Measurements from ENCODE around the gene NEGR1. TPM values are rescaled to one million over a fixed set of nuclear protein-coding genes. Genes with fewer than 3 reads are reported as not detected.

The NEGR1 gene
- total RNA-seq, 1 experiment from 2014 or later, result 0.03 TPM

DNA sequence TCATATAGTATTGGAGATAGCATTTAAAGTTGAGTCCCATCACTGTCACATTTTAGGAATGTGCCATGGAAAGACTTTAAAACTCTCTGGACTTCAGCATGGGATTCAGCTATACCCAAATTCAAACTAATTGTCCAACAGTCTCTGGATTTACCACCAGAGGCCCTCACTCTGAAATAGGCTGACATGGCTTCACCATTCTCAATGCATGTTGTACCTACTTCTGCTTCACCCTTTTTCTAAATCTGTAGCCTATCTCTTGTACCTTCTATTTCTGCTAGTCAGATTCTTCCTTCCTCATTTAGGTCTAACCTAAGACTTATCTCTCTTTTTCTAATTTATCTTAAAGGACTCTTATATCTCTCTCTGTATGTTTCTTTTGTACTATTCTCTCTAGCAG lies 688.8 kb downstream of the NEGR1 start:
- in situ Hi-C loops (cut with HindIII; ENCODE audit: low pct_unique_long_range_greater_than_20kb, low sequenced_read_pairs), result no loop called here
- no peak for DNase-seq (ENCODE audit: low read depth)

DNA sequence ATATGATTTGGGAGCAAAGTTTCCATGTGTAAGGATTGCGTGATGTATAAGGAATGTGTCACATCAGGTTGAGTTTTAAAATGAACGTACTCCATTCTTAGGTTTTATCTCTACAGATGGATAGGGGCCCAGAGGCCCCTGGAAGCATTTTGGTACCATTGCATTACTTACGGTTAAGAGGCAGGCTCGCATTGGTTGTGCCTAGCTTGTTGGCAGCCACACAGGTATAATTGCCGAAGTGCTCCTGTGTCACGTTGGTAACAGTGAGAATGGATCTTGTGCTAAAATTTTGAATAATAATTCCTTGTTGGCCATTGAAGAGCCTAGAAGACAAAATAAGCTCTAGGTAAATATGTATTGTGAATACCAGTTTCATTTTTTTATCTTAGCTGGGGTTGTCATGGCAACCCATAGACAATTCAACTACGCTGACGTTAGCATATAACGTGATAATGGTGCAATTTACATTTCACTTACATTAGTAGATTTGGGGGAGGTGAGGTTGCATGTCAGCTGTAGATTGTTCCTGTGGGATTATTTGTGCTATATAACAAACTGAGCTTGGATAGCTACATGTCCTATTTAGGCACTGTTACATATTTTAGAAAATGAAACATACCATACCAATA lies 689.6 kb downstream of the NEGR1 start:
- DNase-seq (ENCODE audit: low read depth), result no peak
- in situ Hi-C loops (cut with HindIII; ENCODE audit: low pct_unique_long_range_greater_than_20kb, low sequenced_read_pairs), result no loop called here

DNA sequence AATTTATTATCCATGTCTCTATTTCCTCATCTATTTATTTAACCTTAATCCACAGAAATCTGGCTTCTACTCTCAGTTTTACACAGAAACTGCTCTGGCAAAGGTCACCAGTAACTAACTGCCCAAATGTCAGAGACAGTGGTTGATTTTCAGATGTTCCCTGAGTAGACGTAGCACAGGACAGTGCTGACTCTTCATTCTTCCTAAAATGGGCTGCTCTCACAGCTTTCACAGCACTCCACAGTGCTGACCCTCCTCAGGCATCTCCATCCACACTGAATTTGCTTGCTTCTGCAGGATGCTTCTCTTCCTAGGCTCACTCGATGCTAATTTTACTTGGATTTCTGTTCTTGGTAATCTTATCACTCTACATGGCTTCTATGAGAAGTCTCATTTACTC lies 693.3 kb downstream of the NEGR1 start:
- in situ Hi-C loops (cut with HindIII; ENCODE audit: low pct_unique_long_range_greater_than_20kb, low sequenced_read_pairs), result no loop called here
- no peak for DNase-seq (ENCODE audit: low read depth)

DNA sequence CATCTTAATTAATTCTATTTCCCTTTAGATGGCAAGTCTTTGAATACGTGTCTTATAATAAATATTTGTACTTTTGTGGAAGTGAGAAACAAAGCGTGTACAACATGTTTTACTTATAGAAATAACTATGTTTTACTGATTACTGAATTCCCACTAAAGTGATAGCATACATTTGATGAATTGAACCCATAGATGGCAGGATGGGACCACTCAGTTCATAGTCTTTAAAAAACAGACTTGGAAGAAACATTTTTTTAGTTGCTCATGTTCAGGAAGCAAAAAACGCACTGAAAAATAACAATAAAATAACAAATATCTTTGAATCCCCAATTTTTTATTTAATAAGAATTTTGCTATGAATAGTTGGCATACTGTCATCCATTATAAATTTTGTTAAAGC lies 694.4 kb downstream of the NEGR1 start:
- DNase-seq (ENCODE audit: low read depth), result no peak
- in situ Hi-C loops (cut with HindIII; ENCODE audit: low pct_unique_long_range_greater_than_20kb, low sequenced_read_pairs), result no loop called here

DNA sequence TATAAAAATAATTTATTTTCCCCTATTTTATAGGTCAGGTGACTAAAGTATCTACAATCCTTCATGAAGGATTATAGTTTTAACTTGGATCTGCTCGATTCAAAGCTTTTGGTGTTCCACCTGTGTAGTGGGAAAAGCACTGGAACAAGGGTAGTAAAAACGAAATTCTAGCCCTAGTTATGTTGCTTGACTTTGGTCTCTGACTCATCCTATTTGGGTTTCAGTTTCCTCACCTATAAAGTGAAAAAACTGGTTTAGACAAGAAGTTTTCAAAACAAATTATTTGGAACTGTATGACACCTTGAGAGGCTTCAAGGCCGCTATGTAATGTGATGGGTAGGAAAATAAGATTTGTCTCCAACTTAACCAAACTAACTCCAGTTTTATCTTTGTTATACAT lies 696.3 kb downstream of the NEGR1 start:
- in situ Hi-C loops (cut with HindIII; ENCODE audit: low pct_unique_long_range_greater_than_20kb, low sequenced_read_pairs), result no loop called here
- no peak for DNase-seq (ENCODE audit: low read depth)

DNA sequence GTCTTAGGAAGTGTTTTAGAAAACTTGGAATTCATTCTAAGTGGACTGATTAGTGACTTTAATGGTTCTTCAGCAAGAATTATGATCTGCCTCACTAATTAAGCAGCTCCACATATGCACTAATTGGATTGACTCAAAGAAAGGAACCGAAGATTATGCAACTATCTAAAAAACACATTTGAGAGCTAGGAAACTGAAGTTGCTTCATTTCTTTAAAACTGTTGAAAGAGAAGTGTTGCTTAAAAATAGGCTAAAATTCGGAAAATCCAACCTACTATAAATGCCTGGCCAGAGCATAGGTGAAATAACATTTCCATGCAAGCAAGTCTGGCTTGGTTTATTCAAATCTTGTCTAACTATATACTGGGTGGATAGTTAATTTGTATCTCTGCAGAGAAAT lies 698.6 kb downstream of the NEGR1 start:
- no peak for DNase-seq (ENCODE audit: low read depth)
- in situ Hi-C loops (cut with HindIII; ENCODE audit: low pct_unique_long_range_greater_than_20kb, low sequenced_read_pairs), result no loop called here

DNA sequence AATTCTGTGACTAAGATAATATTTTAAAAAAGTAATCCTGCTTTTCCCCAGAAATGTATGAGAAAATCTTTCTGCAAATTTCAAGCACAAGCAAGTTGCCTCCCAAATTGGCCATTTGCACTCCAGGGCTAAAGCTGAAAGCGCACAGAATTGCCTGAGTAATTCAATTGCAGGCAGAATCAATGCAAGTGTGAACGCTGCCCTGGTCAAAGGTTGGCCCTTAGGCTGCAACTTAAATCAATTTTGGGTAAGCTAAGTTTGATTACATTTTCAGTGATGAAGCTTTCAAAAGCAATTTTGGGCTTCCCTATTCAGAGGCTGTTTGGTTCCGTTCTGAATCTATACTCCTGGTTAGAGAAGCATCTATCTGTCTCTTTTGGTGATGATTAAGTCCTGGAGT lies 699.7 kb downstream of the NEGR1 start:
- no peak for DNase-seq (ENCODE audit: low read depth)
- in situ Hi-C loops (cut with HindIII; ENCODE audit: low pct_unique_long_range_greater_than_20kb, low sequenced_read_pairs), result no loop called here

DNA sequence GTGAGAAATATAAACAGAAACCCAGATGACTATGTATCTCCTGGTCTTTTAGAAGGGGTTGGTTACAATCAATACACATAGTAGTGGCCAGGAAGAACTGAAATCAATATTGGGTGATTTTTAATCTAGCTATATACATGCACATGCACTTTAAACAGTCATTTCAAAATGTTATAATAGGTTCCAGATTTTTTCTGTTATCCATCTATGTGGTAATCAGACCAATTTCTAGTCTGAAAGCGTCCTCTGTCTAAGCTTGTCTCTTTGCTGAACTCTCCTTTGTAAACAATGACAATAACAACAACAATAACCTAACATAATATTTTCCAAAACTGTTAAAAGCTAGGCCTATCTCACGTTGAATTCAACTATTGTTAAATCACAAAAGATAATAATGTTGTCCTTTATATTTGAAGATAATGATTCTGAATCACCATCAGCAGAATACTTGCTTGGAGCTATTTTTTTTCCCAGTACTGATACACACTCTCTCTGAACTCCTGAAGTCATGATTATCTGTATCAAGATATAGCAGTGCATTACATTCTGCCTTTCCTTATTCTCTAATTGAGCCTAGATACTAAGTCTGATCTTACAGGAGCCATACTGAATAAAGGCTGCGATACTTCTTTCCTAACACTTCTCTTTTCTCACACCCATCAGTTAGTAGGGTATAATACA lies 704.7 kb downstream of the NEGR1 start:
- in situ Hi-C loops (cut with HindIII; ENCODE audit: low pct_unique_long_range_greater_than_20kb, low sequenced_read_pairs), result no loop called here
- no peak for DNase-seq (ENCODE audit: low read depth)

DNA sequence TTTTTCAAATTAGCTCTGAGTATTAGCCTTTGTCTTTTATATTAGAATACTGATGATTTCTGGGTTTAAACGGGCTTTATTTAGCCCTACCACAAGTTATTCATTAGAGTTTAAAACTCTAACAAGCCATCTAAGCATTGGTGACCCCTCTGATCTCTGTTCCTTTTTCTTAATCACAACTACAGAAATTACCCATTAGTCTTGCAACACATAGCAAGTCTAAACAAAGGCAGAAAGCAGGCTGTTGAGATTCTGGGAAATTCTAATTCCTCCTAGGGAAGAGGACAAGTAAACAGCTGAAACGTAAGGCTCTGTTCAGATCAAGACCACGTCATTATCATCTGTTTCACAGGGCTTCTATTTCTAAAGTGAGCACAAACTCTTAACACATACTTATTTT lies 710.3 kb downstream of the NEGR1 start:
- in situ Hi-C loops (cut with HindIII; ENCODE audit: low pct_unique_long_range_greater_than_20kb, low sequenced_read_pairs), result no loop called here
- DNase-seq (ENCODE audit: low read depth), result no peak

DNA sequence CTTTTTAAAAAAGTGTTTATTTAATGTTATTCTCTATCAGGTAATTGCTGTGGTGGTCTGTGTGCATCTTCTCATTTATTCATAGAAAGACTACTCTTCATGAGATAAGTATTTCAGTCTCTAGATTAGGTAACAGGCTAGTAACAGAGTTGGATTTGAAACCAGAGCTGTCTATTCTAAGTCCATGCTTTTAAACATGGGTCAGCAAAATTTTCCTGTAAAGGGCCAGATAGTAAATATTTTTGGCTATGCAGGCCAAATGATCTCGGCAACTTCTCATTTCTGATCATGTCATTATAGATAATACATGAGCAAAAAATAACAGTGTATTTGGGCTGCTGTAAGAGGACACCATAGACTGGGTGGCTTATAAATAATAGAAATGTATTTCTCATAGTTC lies 715.9 kb downstream of the NEGR1 start:
- DNase-seq (ENCODE audit: low read depth), result no peak
- in situ Hi-C loops (cut with HindIII; ENCODE audit: low pct_unique_long_range_greater_than_20kb, low sequenced_read_pairs), result no loop called here

DNA sequence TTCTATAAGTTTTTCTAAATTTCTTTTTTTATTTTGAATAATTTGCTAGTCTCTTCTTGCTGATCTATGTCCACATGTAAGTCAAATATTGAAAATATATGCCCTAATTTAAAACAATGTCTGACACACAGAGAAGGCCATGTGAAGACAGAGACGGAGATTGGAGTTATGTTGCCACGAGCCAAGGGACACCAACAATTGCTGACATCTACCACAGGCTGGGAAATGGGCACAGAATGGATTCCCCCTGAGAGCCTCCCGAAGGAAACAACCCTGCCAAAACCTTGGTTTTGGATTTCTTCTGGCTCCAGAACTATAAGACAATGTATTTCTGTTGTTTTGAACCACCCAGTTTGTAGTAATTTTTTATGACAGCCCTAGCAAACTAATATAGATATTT lies 716.5 kb downstream of the NEGR1 start:
- in situ Hi-C loops (cut with HindIII; ENCODE audit: low pct_unique_long_range_greater_than_20kb, low sequenced_read_pairs), result no loop called here
- DNase-seq (ENCODE audit: low read depth), result no peak

DNA sequence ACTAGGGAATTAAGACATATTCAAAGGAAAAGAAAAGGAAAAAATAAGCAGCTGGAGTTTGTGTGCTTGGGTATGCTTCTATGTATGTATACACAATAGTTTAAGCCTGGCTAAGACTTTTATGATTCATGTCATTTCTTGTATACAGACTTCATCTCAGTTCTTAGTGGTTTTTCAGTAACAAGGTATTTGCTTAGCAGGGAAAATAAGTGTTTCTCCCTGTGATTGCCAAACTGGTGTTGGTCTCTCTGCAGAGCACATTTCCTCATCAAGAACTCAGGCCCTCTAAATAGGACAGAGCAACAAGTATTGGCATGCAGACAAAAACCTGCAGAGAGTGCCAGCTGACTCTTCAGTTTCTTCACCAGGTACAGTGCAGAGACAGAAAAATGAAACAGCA lies 717.1 kb downstream of the NEGR1 start:
- DNase-seq (ENCODE audit: low read depth), result no peak
- in situ Hi-C loops (cut with HindIII; ENCODE audit: low pct_unique_long_range_greater_than_20kb, low sequenced_read_pairs), result no loop called here

DNA sequence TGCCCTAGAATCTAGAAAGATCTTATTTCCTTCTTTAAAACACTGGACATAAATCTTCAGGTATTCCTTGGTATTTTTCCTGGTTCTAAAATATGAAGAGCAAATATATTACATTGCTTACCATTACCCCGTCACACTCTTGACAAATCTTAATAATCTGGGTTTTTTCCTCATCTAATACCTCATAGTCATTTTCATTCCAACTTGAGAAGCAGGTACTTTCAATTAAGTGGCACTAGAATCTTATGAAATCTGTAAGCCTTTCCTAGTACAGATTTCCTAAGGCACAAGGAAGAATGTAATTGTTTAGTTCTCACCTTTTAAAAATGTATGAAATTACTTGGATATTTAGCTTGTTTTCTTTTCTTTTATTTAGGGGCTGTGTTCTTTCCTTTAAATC lies 720.0 kb downstream of the NEGR1 start:
- in situ Hi-C loops (cut with HindIII; ENCODE audit: low pct_unique_long_range_greater_than_20kb, low sequenced_read_pairs), result no loop called here
- DNase-seq (ENCODE audit: low read depth), result no peak

DNA sequence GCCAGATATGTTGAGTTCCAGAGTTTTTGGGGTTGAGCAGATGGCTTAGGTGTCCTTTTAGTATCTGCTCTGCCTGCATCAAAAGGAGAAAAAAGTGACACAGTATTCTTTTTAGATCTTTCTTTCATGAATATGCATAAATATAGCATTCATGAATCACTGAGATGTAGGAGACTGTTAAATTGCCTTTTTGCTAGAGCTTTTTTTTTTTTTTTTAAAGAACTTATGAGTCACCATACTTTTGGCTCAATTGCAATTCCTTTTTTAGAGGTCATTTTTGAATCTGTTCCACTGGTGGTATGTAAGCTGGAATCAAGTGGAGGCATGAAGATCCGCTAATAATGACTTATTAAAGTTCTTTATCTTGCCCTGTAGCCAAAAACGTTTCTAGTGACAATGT lies 720.6 kb downstream of the NEGR1 start:
- in situ Hi-C loops (cut with HindIII; ENCODE audit: low pct_unique_long_range_greater_than_20kb, low sequenced_read_pairs), result no loop called here
- DNase-seq (ENCODE audit: low read depth), result no peak

DNA sequence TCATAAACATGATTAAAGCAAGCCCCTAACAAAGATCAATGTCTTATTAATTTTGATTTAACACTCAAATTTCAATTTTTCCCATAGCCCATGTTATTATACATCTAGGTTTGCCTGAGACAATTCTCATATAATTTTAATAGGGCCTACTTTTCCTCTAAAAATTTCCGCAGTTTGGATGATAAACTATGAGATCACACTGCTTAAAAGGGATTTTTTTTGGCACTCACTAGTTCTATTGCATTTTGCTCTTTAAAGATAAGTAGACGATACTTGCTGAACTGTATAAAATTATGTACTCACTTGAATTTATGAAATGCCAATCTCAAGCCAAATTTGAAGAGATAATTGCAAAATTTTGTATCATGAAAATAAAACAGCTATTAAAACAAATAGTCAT lies 721.1 kb downstream of the NEGR1 start:
- no peak for DNase-seq (ENCODE audit: low read depth)
- in situ Hi-C loops (cut with HindIII; ENCODE audit: low pct_unique_long_range_greater_than_20kb, low sequenced_read_pairs), result no loop called here

DNA sequence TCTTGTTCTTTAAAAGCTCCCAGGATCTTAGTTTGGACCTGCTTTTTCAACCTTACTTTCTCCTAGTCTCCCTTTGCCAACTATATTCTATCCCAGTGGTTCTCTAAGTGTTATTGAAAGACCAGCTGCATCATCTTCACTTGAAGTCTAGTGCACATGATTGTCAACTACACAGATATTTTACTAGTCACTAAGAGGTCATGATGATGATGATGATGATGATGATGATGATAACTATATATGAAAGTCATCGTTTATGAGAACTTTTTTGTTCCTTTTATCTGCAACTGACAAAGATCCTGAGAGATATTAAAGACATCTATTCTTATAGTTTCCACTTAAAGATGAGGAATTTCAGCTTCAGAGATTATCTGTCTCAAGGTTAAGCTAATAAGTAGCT lies 722.5 kb downstream of the NEGR1 start:
- in situ Hi-C loops (cut with HindIII; ENCODE audit: low pct_unique_long_range_greater_than_20kb, low sequenced_read_pairs), result no loop called here
- no peak for DNase-seq (ENCODE audit: low read depth)

DNA sequence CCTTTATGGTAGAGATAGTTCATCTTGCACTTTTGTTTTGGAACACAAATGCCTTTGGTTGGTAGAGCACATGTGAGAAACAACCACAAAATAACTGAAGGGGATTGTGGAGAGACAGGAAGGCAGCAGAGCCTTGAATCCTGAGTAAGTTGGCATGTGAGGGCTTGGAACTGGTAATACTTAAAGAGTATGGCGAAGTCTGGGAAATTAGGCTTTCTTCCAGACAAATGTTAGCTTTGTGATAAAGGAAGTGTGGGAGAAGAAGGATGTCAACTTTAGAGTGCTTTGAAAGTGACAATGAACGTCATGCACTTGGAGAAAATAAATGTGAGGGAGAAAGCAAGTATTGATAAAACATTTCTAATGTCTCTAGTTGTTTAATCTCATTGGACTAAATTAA lies 725.2 kb downstream of the NEGR1 start:
- DNase-seq (ENCODE audit: low read depth), result no peak
- in situ Hi-C loops (cut with HindIII; ENCODE audit: low pct_unique_long_range_greater_than_20kb, low sequenced_read_pairs), result no loop called here

DNA sequence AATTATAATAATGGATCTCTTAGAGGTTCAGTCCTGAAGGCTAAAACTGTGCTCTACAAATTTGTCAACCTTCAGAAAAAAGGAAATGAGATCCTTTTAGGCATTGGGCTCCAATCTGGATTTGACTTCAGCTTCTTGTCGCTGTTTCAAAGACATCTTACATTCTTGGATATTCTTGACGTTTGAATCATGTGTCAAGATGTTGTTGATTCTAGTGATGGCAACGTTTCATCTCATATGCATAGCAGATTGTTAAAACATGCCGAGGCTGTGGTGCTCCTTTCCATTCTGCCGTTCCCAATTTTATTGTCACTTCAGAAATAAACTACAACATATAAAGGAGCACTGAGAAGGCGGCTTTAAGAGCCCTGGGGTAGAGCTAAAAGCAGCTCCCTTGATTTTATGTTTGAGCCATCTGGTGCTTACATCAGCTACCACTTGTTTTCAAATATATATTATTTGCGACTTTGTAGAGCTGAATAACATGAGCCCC lies 733.9 kb downstream of the NEGR1 start:
- DNase-seq (ENCODE audit: low read depth), result no peak
- in situ Hi-C loops (cut with HindIII; ENCODE audit: low pct_unique_long_range_greater_than_20kb, low sequenced_read_pairs), result no loop called here

DNA sequence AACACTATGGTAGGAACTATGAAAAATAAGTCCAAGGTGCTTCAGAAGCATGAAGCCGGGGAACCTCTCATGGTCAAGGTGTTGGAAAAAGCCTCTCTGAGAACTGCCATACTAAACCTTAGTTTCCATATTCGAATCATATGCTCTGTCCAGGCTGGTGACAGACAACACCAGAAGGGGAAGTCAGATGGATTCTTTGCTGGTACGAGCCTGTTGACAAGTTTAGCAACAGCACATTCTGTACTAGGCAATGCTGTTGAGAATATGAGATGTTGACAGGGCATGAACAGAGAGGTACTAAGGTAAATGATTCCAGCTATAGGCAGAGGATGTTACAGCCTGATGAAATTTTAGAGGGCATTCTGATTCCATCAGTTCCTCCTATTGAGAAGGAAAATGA lies 740.2 kb downstream of the NEGR1 start:
- DNase-seq (ENCODE audit: low read depth), result no peak
- in situ Hi-C loops (cut with HindIII; ENCODE audit: low pct_unique_long_range_greater_than_20kb, low sequenced_read_pairs), result no loop called here

DNA sequence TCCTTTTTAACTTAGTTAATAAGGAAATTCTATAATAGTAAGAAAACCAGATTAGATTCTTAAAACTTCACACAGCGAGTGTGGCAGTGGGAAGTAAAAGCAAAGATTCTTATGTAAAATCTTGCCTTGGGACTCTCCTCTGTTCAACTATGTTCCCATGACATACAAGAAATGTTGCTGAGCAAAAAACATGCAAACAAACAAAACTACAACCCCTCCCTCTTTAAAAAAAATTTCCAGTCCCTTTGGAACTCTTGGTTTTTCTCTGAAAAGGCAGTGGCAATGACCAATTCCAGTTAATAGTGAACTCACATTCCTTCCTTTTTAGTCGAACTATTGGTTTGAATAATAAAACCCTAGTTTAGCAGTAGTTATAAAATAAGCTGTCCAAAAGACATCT lies 748.4 kb downstream of the NEGR1 start:
- no peak for DNase-seq (ENCODE audit: low read depth)
- in situ Hi-C loops (cut with HindIII; ENCODE audit: low pct_unique_long_range_greater_than_20kb, low sequenced_read_pairs), result no loop called here

Measured in Caki2 (cell line).